GM19240 (cell line): ENCODE data around the gene NRG3.

Experiments
- DNase-seq: peaks from one replicate; pipeline ENCODE4 v3.0.0; 2011; ENCODE audit warnings: low spot score; ENCODE audit not compliant: insufficient read length

The NRG3 gene

GRCh38 chr10:82564353-82565196, 689.6 kb downstream of the NRG3 start:
- DNase-seq = no peak

- no peak for DNase-seq
These were observed 690.2 kb downstream of the NRG3 start for GRCh38 chr10:82565197-82565575.

GRCh38 chr10:82572744-82573143, 697.8 kb downstream of the NRG3 start:
- DNase-seq = no peak

GRCh38 chr10:82574081-82574480, 699.1 kb downstream of the NRG3 start:
- DNase-seq = no peak

- DNase-seq = no peak
These were observed 700.3 kb downstream of the NRG3 start for GRCh38 chr10:82575318-82575717.

GRCh38 chr10:82576093-82576492, 701.1 kb downstream of the NRG3 start:
- no peak for DNase-seq

GRCh38 chr10:82581940-82582339, 706.9 kb downstream of the NRG3 start:
- DNase-seq = no peak

GRCh38 chr10:82591421-82591820, 716.4 kb downstream of the NRG3 start:
- no peak for DNase-seq

- no peak for DNase-seq
These were observed 722.8 kb downstream of the NRG3 start for GRCh38 chr10:82597840-82598239.

- DNase-seq = no peak
These were observed 734.9 kb downstream of the NRG3 start for GRCh38 chr10:82609845-82610244.

- no peak for DNase-seq
These were observed 743.0 kb downstream of the NRG3 start for GRCh38 chr10:82618007-82618406.

- DNase-seq = no peak
These were observed 746.7 kb downstream of the NRG3 start for GRCh38 chr10:82621680-82622079.

- no peak for DNase-seq
These were observed 747.5 kb downstream of the NRG3 start for GRCh38 chr10:82622479-82622878.

- DNase-seq = no peak
These were observed 750.7 kb downstream of the NRG3 start for GRCh38 chr10:82625512-82626189.

GRCh38 chr10:82628373-82628772, 753.4 kb downstream of the NRG3 start:
- DNase-seq = no peak

- no peak for DNase-seq
These were observed 768.1 kb downstream of the NRG3 start for GRCh38 chr10:82643076-82643475.

- no peak for DNase-seq
These were observed 768.6 kb downstream of the NRG3 start for GRCh38 chr10:82643601-82644000.

GRCh38 chr10:82645221-82645620, 770.2 kb downstream of the NRG3 start:
- DNase-seq = no peak

GRCh38 chr10:82653244-82654155, 778.5 kb downstream of the NRG3 start:
- DNase-seq = no peak

- DNase-seq = no peak
These were observed 785.2 kb downstream of the NRG3 start for GRCh38 chr10:82660205-82660604.

GRCh38 chr10:82660986-82661385, 786.0 kb downstream of the NRG3 start:
- DNase-seq = no peak

- no peak for DNase-seq
These were observed 786.7 kb downstream of the NRG3 start for GRCh38 chr10:82661701-82662100.
